Cardiac muscle cell (in vitro differentiated cells and primary cell): ENCODE data around the gene PIK3R1. TPM values are rescaled to one million over a fixed set of nuclear protein-coding genes. Genes with fewer than 3 reads are reported as not detected.

Experiments used
- DNase-seq, 2 donors: peaks; one replicate each; pipeline versions ENCODE4 v3.0.0 to v3.0.0-alpha.2; 2010 to 2017; ENCODE audit warnings: low read depth in 1 of 2, low spot score in 1 of 2
- H3K27ac ChIP-seq: fragments of 200-600 bp; sonication (generic); 2 replicates; pipeline ENCODE4 v1.5.1; 2016
- H3K27me3 ChIP-seq: fragments of 200-600 bp; sonication (generic); 2 replicates; pipeline ENCODE4 v1.6.0; 2016; ENCODE audit warnings: control low read depth
- H3K36me3 ChIP-seq: fragments of 200-600 bp; sonication (generic); 2 replicates; pipeline ENCODE4 v1.5.1; 2016; ENCODE audit warnings: control low read depth
- H3K4me1 ChIP-seq: fragments of 200-600 bp; sonication (generic); 2 replicates; pipeline ENCODE4 v1.8.1; 2017; ENCODE audit warnings: low read depth, mild to moderate bottlenecking, mixed run types
- H3K4me3 ChIP-seq: fragments of 200-600 bp; sonication (generic); 2 replicates; pipeline ENCODE4 v1.5.1; 2016; ENCODE audit warnings: mild to moderate bottlenecking
- H3K9me3 ChIP-seq: fragments of 200-600 bp; sonication (generic); 2 replicates; pipeline ENCODE4 v1.5.1; 2017; ENCODE audit warnings: low read depth, mild to moderate bottlenecking, control low read depth
- polyA plus RNA-seq: library from polyadenylated mRNA; unstranded; fragments of >200 nt; fragmentation: Nextera tagmentation; extraction: Ambion mirVana; gene quantifications from 2 replicates; pipeline ENCODE4 v1.2.1, GENCODE V29; 2016
- total RNA-seq: library from RNA; depleted of rRNA; stranded (reverse); fragments of >200 nt; gene quantifications from 2 replicates; pipeline ENCODE4 v1.2.3, GENCODE V29; 2016
- TF ChIP-seq, protein P1 (sequence below): IDR thresholded peaks from 2 replicates; pipeline ENCODE4 v1.5.1; 2012; ENCODE audit warnings: low read depth, mild to moderate bottlenecking, low read length

Gene PIK3R1
- total and polyA plus RNA-seq, 2 experiments from 2014 or later, result 15.1 to 17.5 TPM

GRCh38 chr5:68219161-68219816 lies 3.7 kb downstream of the PIK3R1 start:
- Histone ChIP-seq H3K36me3 (no peaks in the 10 kb centered on the region), H3K4me3 (no peak overlapping the region), H3K27me3 (no peaks in the 10 kb centered on the region), H3K9me3 (no peaks in the 10 kb centered on the region), H3K4me1 (peaks cover 12% of the 10 kb centered on the region), H3K27ac (no peak overlapping the region)
- DNase-seq, result no peak
- TF ChIP-seq, protein P1, sequence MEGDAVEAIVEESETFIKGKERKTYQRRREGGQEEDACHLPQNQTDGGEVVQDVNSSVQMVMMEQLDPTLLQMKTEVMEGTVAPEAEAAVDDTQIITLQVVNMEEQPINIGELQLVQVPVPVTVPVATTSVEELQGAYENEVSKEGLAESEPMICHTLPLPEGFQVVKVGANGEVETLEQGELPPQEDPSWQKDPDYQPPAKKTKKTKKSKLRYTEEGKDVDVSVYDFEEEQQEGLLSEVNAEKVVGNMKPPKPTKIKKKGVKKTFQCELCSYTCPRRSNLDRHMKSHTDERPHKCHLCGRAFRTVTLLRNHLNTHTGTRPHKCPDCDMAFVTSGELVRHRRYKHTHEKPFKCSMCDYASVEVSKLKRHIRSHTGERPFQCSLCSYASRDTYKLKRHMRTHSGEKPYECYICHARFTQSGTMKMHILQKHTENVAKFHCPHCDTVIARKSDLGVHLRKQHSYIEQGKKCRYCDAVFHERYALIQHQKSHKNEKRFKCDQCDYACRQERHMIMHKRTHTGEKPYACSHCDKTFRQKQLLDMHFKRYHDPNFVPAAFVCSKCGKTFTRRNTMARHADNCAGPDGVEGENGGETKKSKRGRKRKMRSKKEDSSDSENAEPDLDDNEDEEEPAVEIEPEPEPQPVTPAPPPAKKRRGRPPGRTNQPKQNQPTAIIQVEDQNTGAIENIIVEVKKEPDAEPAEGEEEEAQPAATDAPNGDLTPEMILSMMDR, result no peak

- no peaks in the 10 kb centered on the region for H3K9me3 ChIP-seq
- TF ChIP-seq, protein P1, result no peak
- H3K4me1 ChIP-seq, result peaks cover 12% of the 10 kb centered on the region
- no peak overlapping the region for H3K27ac ChIP-seq
- H3K36me3 ChIP-seq, result no peaks in the 10 kb centered on the region
- H3K27me3 ChIP-seq, result no peaks in the 10 kb centered on the region
- DNase-seq, result no peak
- no peak overlapping the region for H3K4me3 ChIP-seq
These were observed 4.7 kb downstream of the PIK3R1 start for GRCh38 chr5:68220260-68220659.

GRCh38 chr5:68220914-68221313 lies 5.4 kb downstream of the PIK3R1 start:
- Histone ChIP-seq H3K4me1 (peaks cover 19% of the 10 kb centered on the region), H3K4me3 (no peak overlapping the region)

GRCh38 chr5:68221488-68221887 lies 5.9 kb downstream of the PIK3R1 start:
- Histone ChIP-seq H3K27ac (no peak overlapping the region), H3K4me3 (no peak overlapping the region), H3K27me3 (no peaks in the 10 kb centered on the region), H3K4me1 (peaks cover 20% of the 10 kb centered on the region), H3K9me3 (no peaks in the 10 kb centered on the region), H3K36me3 (no peaks in the 10 kb centered on the region)
- DNase-seq, result no peak
- TF ChIP-seq, protein P1, result no peak

More at GRCh38 chr5:68220914-68221313, 5.4 kb downstream of the PIK3R1 start:
- TF ChIP-seq, protein P1, result no peak
- Histone ChIP-seq H3K9me3 (no peaks in the 10 kb centered on the region), H3K27ac (no peak overlapping the region), H3K27me3 (no peaks in the 10 kb centered on the region), H3K36me3 (no peaks in the 10 kb centered on the region)
- no peak for DNase-seq

- H3K27ac ChIP-seq, result no peak overlapping the region
- TF ChIP-seq, protein P1, result no peak
- H3K4me1 ChIP-seq, result peaks cover 18% of the 10 kb centered on the region
- H3K36me3 ChIP-seq, result no peaks in the 10 kb centered on the region
- no peaks in the 10 kb centered on the region for H3K27me3 ChIP-seq
- no peak overlapping the region for H3K4me3 ChIP-seq
- DNase-seq, result no peak
- no peaks in the 10 kb centered on the region for H3K9me3 ChIP-seq
These were observed 6.8 kb downstream of the PIK3R1 start for GRCh38 chr5:68222310-68222709.
